ENCODE data around the gene ACAD9. TPM values are rescaled to one million over a fixed set of nuclear protein-coding genes. Genes with fewer than 3 reads are reported as not detected.

Gene ACAD9
- total and polyA plus RNA-seq, 4 donors: 24.9 to 59.3 (median 38.8) TPM

- Histone ChIP-seq H3K36me3 (ENCODE audit: control insufficient read depth in 4 of 4, insufficient read depth in 4 of 4, low read length in 4 of 4) (no peaks in the 10 kb centered on the region), H3K27me3 (ENCODE audit: control insufficient read depth in 3 of 3, insufficient read depth in 3 of 3, low read length in 2 of 3) (no peaks in the 10 kb centered on the region), H3K9ac (ENCODE audit: insufficient read depth in 1 of 2, low read length in 2 of 2) (no peak overlapping the region), H3K4me1 (ENCODE audit: control insufficient read depth in 5 of 5, insufficient read depth in 5 of 5, low read length in 5 of 5) (no peaks in the 10 kb centered on the region), H3K9me3 (ENCODE audit: control insufficient read depth in 4 of 4, insufficient read depth in 3 of 4, low read length in 3 of 4) (no peaks in the 10 kb centered on the region), H3K4me3 (no peak overlapping the region), H3K27ac (ENCODE audit: low read depth in 1 of 2, low read length in 1 of 2) (no peak overlapping the region)
- DNase-seq: no peak
- WGBS, 2 donors: 92 to 94% methylated on average over 4 of the region's 4 CpGs
- no peak for ATAC-seq (ENCODE audit: insufficient read depth, low FRiP score)
- no peak for TF ChIP-seq CTCF (IDR thresholded peaks at IDR 0.05; ENCODE audit: control extremely low read depth, extremely low read depth)
These were observed 44.3 kb upstream of the ACAD9 start for GRCh38 chr3:128835096-128835495.

GRCh38 chr3:128841926-128842920 is 37.2 kb upstream of the ACAD9 start:
- Histone ChIP-seq H3K4me1 (ENCODE audit: control insufficient read depth in 5 of 5, insufficient read depth in 5 of 5, low read length in 5 of 5) (peaks cover 0 to 13% (median 4%) of the 10 kb centered on the region in 5 donors), H3K9me3 (ENCODE audit: control insufficient read depth in 4 of 4, insufficient read depth in 3 of 4, low read length in 3 of 4) (no peaks in the 10 kb centered on the region), H3K27me3 (ENCODE audit: control insufficient read depth in 3 of 3, insufficient read depth in 3 of 3, low read length in 2 of 3) (no peaks in the 10 kb centered on the region), H3K4me3 (no peak overlapping the region), H3K36me3 (ENCODE audit: control insufficient read depth in 4 of 4, insufficient read depth in 4 of 4, low read length in 4 of 4) (no peaks in the 10 kb centered on the region), H3K9ac (ENCODE audit: insufficient read depth in 1 of 2, low read length in 2 of 2) (no peak overlapping the region), H3K27ac (ENCODE audit: low read depth in 1 of 2, low read length in 1 of 2) (no peak overlapping the region)
- no peak for DNase-seq
- no peak for ATAC-seq (ENCODE audit: insufficient read depth, low FRiP score)
- WGBS, 2 donors: 68 to 85% methylated on average over 10 of the region's 10 CpGs
- TF ChIP-seq CTCF (IDR thresholded peaks at IDR 0.05; ENCODE audit: control extremely low read depth, extremely low read depth): no peak

GRCh38 chr3:128844502-128844901 is 34.9 kb upstream of the ACAD9 start:
- Histone ChIP-seq H3K27ac (ENCODE audit: low read depth in 1 of 2, low read length in 1 of 2) (no peak overlapping the region), H3K9ac (ENCODE audit: insufficient read depth in 1 of 2, low read length in 2 of 2) (no peak overlapping the region), H3K27me3 (ENCODE audit: control insufficient read depth in 3 of 3, insufficient read depth in 3 of 3, low read length in 2 of 3) (no peaks in the 10 kb centered on the region), H3K4me3 (no peak overlapping the region), H3K36me3 (ENCODE audit: control insufficient read depth in 4 of 4, insufficient read depth in 4 of 4, low read length in 4 of 4) (no peaks in the 10 kb centered on the region), H3K9me3 (ENCODE audit: control insufficient read depth in 4 of 4, insufficient read depth in 3 of 4, low read length in 3 of 4) (no peaks in the 10 kb centered on the region), H3K4me1 (ENCODE audit: control insufficient read depth in 5 of 5, insufficient read depth in 5 of 5, low read length in 5 of 5) (peaks cover 0 to 13% (median 4%) of the 10 kb centered on the region in 5 donors)
- no peak for DNase-seq
- ATAC-seq (ENCODE audit: insufficient read depth, low FRiP score): no peak
- WGBS, 2 donors: 94 to 97% methylated on average over 6 of the region's 6 CpGs
- no peak for TF ChIP-seq CTCF (IDR thresholded peaks at IDR 0.05; ENCODE audit: control extremely low read depth, extremely low read depth)

Measured in lung (tissue), 12 donors.